H1 (cell line): ENCODE measurements around the gene CREBL2. TPM values are rescaled to one million over a fixed set of nuclear protein-coding genes. Genes with fewer than 3 reads are reported as not detected.

Source experiments
- CTCF ChIA-PET: fragments of 300-600 bp; sonication (Branson Sonifier 250); formaldehyde crosslinking; loops from one replicate; lab custom pipeline; 2021; ENCODE audit not compliant: partially characterized antibody; lab: Charles Lee
- POLR2A ChIA-PET: fragments of 300-600 bp; sonication (Branson Sonifier 250); formaldehyde crosslinking; loops from one replicate; lab custom pipeline; 2021; ENCODE audit warnings: inconsistent platforms; ENCODE audit not compliant: partially characterized antibody; lab: Charles Lee
- DNase-seq, 2 experiments: peaks; one replicate each; pipeline versions ENCODE4 v3.0.0 to v3.0.0-alpha.2; 2010 to 2022; ENCODE audit warnings: low spot score in 2 of 2, low read depth in 1 of 2, mixed read lengths in 1 of 2
- FAIRE-seq: peaks from 2 replicates; lab custom pipeline; 2011; peaks lifted over from hg19 to GRCh38; lab: Jason Lieb, UNC
- H2AFZ ChIP-seq: 2 replicates; pipeline ENCODE4 v1.8.1; 2012; ENCODE audit warnings: low read length, inconsistent platforms
- H2AK5ac ChIP-seq: 2 replicates; pipeline ENCODE4 v1.6.1; 2013; ENCODE audit warnings: low read depth, low read length
- H2BK120ac ChIP-seq: replicated peaks from 2 replicates; pipeline ENCODE3; 2013; ENCODE audit warnings: low read depth, low read length, inconsistent platforms
- H2BK12ac ChIP-seq: 2 replicates; pipeline ENCODE4 v1.6.1; 2013; ENCODE audit warnings: low read depth, low read length
- H2BK15ac ChIP-seq: 2 replicates; pipeline ENCODE4 v1.6.1; 2013; ENCODE audit warnings: low read length
- H2BK20ac ChIP-seq: 2 replicates; pipeline ENCODE4 v1.6.1; 2013; ENCODE audit warnings: low read length
- H2BK5ac ChIP-seq: 2 replicates; pipeline ENCODE4 v1.6.1; 2013; ENCODE audit warnings: low read depth, low read length
- H3K14ac ChIP-seq: 2 replicates; pipeline ENCODE4 v1.6.1; 2013; ENCODE audit warnings: inconsistent platforms; ENCODE audit not compliant: insufficient read length
- H3K18ac ChIP-seq: 2 replicates; pipeline ENCODE4 v1.6.1; 2013; ENCODE audit warnings: low read length; ENCODE audit errors: extremely low read depth
- H3K23ac ChIP-seq: 2 replicates; pipeline ENCODE4 v1.6.1; 2013; ENCODE audit warnings: inconsistent platforms; ENCODE audit not compliant: insufficient read length
- H3K23me2 ChIP-seq: 2 replicates; pipeline ENCODE4 v1.6.1; 2013; ENCODE audit warnings: low read depth, low read length
- H3K27ac ChIP-seq: 2 replicates; pipeline ENCODE4 v1.6.1; 2011; ENCODE audit warnings: low read depth, low read length, inconsistent platforms
- H3K27me3 ChIP-seq, 4 experiments: replicated peaks in 1 of 4; 1 replicate in 1 of 4; 2 replicates in 3 of 4; pipeline versions ENCODE4 v1.6.1 to v1.8.1; 2011 to 2013; ENCODE audit warnings: low read length in 3 of 4, mild to moderate bottlenecking in 3 of 4, inconsistent platforms in 2 of 4, mixed read lengths in 2 of 4, moderate library complexity in 1 of 4; ENCODE audit not compliant: control insufficient read depth in 3 of 4, insufficient read depth in 3 of 4; ENCODE audit errors: extremely low read depth in 1 of 4
- H3K36me3 ChIP-seq, 4 experiments: 2 replicates each; pipeline versions ENCODE4 v1.6.1 to v1.8.1; 2011 to 2013; ENCODE audit warnings: mild to moderate bottlenecking in 4 of 4, low read length in 3 of 4, moderate library complexity in 2 of 4, control low read depth in 1 of 4, inconsistent platforms in 1 of 4; ENCODE audit not compliant: insufficient read depth in 4 of 4, control insufficient read depth in 2 of 4
- H3K4ac ChIP-seq: replicated peaks from 2 replicates; pipeline ENCODE3; 2013; ENCODE audit warnings: low read length, low read depth, mixed read lengths, inconsistent platforms; ENCODE audit not compliant: insufficient read length
- H3K4me1 ChIP-seq, 4 experiments: replicated peaks in 1 of 4; 1 replicate in 1 of 4; 2 replicates in 3 of 4; pipeline versions ENCODE4 v1.6.1 to v1.8.1; 2011 to 2013; ENCODE audit warnings: low read length in 3 of 4, inconsistent platforms in 2 of 4, mixed read lengths in 1 of 4; ENCODE audit not compliant: insufficient read depth in 4 of 4, control insufficient read depth in 3 of 4
- H3K4me2 ChIP-seq, 2 experiments: 2 replicates each; pipeline versions ENCODE4 v1.6.1 to v1.8.1; 2011 to 2013; ENCODE audit warnings: low read depth in 2 of 2, low read length in 2 of 2, control low read depth in 1 of 2, inconsistent platforms in 1 of 2, mild to moderate bottlenecking in 1 of 2; ENCODE audit not compliant: insufficient read depth in 1 of 2
- H3K4me3 ChIP-seq, 4 experiments: fragments of 200-600, 300-600 bp in 1 of 4; sonication (generic), shearing (Covaris generic), sonication (Bioruptor Twin) in 1 of 4; 2 replicates each; pipeline versions ENCODE4 v1.5.1 to v1.8.1; 2011 to 2016; ENCODE audit warnings: low read length in 4 of 4, low read depth in 3 of 4, control low read depth in 2 of 4, inconsistent platforms in 2 of 4, mild to moderate bottlenecking in 2 of 4, mixed read lengths in 1 of 4, moderate library complexity in 1 of 4; ENCODE audit not compliant: insufficient read depth in 2 of 4; ENCODE audit errors: extremely low read depth in 1 of 4
- H3K56ac ChIP-seq: replicated peaks from 2 replicates; pipeline ENCODE3; 2013; ENCODE audit warnings: low read depth, mild to moderate bottlenecking, mixed read lengths, low read length, inconsistent platforms; ENCODE audit not compliant: insufficient read length
- H3K79me1 ChIP-seq: 2 replicates; pipeline ENCODE4 v1.6.1; 2013; ENCODE audit warnings: low read depth, low read length, control low read depth
- H3K79me2 ChIP-seq, 2 experiments: 2 replicates each; pipeline versions ENCODE4 v1.6.1 to v1.8.1; 2012 to 2013; ENCODE audit warnings: low read length in 2 of 2, mild to moderate bottlenecking in 2 of 2, inconsistent platforms in 1 of 2; ENCODE audit not compliant: insufficient read depth in 2 of 2, control insufficient read depth in 1 of 2
- H3K9ac ChIP-seq, 4 experiments: replicated peaks in 1 of 4; 1 replicate in 1 of 4; 2 replicates in 3 of 4; pipeline versions ENCODE4 v1.6.1 to v1.8.1; 2011 to 2013; ENCODE audit warnings: low read depth in 3 of 4, low read length in 3 of 4, control low read depth in 2 of 4, mild to moderate bottlenecking in 2 of 4, moderate library complexity in 2 of 4, inconsistent platforms in 1 of 4; ENCODE audit errors: extremely low read depth in 1 of 4
- H3K9me3 ChIP-seq, 2 experiments: 2 replicates each; pipeline versions ENCODE4 v1.6.1 to v1.8.1; 2012 to 2013; ENCODE audit warnings: mild to moderate bottlenecking in 2 of 2, moderate library complexity in 2 of 2, control low read depth in 1 of 2, inconsistent platforms in 1 of 2, low read depth in 1 of 2, low read length in 1 of 2, mixed read lengths in 1 of 2; ENCODE audit not compliant: insufficient read depth in 2 of 2
- H4K20me1 ChIP-seq, 2 experiments: replicated peaks in 1 of 2; 2 replicates each; pipeline versions ENCODE3 to v1.8.1; 2011 to 2013; ENCODE audit warnings: inconsistent platforms in 2 of 2, low read length in 2 of 2, mild to moderate bottlenecking in 1 of 2; ENCODE audit not compliant: insufficient read depth in 2 of 2, control insufficient read depth in 1 of 2
- H4K5ac ChIP-seq: 2 replicates; pipeline ENCODE4 v1.6.1; 2013; ENCODE audit warnings: low read length, low read depth, mixed read lengths, inconsistent platforms; ENCODE audit not compliant: insufficient read length
- H4K8ac ChIP-seq: 2 replicates; pipeline ENCODE4 v1.8.0; 2013; ENCODE audit warnings: mild to moderate bottlenecking, moderate library complexity, low read length, inconsistent platforms; ENCODE audit not compliant: insufficient read depth; ENCODE audit errors: extremely low read depth
- H4K91ac ChIP-seq: replicated peaks from 2 replicates; pipeline ENCODE3; 2013; ENCODE audit warnings: low read length, mixed read lengths, inconsistent platforms; ENCODE audit not compliant: insufficient read length
- CHD1 ChIP-seq: IDR thresholded peaks from 2 replicates; pipeline ENCODE4 v1.6.1; 2012; ENCODE audit warnings: low read depth, low read length, improper control_type of control experiment
- EGR1 ChIP-seq: IDR thresholded peaks from 2 replicates; pipeline ENCODE4 v1.6.1; 2011; ENCODE audit warnings: low read depth, low read length, borderline replicate concordance
- KDM4A ChIP-seq: IDR thresholded peaks from one replicate; pipeline ENCODE4 v1.7.1; 2012; ENCODE audit warnings: low read depth, mild to moderate bottlenecking, moderate library complexity, low read length, inconsistent platforms; ENCODE audit not compliant: severe bottlenecking
- WGBS, 2 experiments: shearing (Covaris generic) in 1 of 2; methylation state at CpG; one replicate each; pipeline versions ENCODE4 v1.1.6 to v1.1.7; 2013 to 2015; ENCODE audit warnings: low lambda C conversion rate in 2 of 2, mixed read lengths in 2 of 2, inconsistent platforms in 1 of 2, low coverage in 1 of 2, missing lambda C conversion rate in 1 of 2; ENCODE audit not compliant: insufficient replicate concordance in 2 of 2, insufficient coverage in 1 of 2, insufficient read length in 1 of 2; ENCODE audit errors: extremely low coverage in 1 of 2, missing lambda C conversion rate in 1 of 2; 5-methylcytosine and 5-hydroxymethylcytosine counted together
- polyA plus RNA-seq, 7 experiments: library from polyadenylated mRNA; depleted of rRNA in 3 of 7; stranded (reverse) in 5 of 7; unstranded in 2 of 7; fragments of >200 nt in 5 of 7; fragments of 200-250 nt in 2 of 7; gene quantifications; 1 replicate in 5 of 7; 2 replicates in 1 of 7; 4 replicates in 1 of 7; pipeline versions ENCODE4 v1.2.1 to v1.2.3, GENCODE V29; 2011 to 2013; ENCODE audit warnings: missing spikeins in 2 of 7, mixed read lengths in 2 of 7
- total RNA-seq: library from RNA; stranded (reverse); fragmentation: NEBNext Ultra II Directional; extraction: Animal tissue kit (Norgen Biotek cat#: 25700); gene quantifications from 2 replicates; pipeline ENCODE4 v1.2.1, GENCODE V29; 2021

Gene CREBL2
- total and polyA plus RNA-seq, 2 of the 8 experiments (the other 6 are each of a cell fraction or from before 2014, with no cell fraction given), result 9.8 to 18.3 TPM

GRCh38 chr12:12681061-12681765 lies 69.5 kb downstream of the CREBL2 start:
- peak overlapping the region; percentile 52; the same call in 1 of the 2 replicates for H2BK12ac ChIP-seq
- no peak overlapping the region for H3K4me3 ChIP-seq
- no peak overlapping the region for H2BK5ac ChIP-seq
- H3K14ac ChIP-seq, result no peak overlapping the region
- no peak overlapping the region for H2BK15ac ChIP-seq
- no peak overlapping the region for H4K8ac ChIP-seq
- H2AK5ac ChIP-seq, result peak overlapping the region; percentile 10; the same call in 1 of the 2 replicates
- H3K4ac ChIP-seq, result no peak overlapping the region
- H4K91ac ChIP-seq, result no peak overlapping the region
- H3K9me3 ChIP-seq, result no peaks in the 10 kb centered on the region
- DNase-seq (no peak), FAIRE-seq (no peak)
- no peak overlapping the region for H4K5ac ChIP-seq
- no peak overlapping the region for H3K18ac ChIP-seq
- H3K79me2 ChIP-seq, result peaks cover 0 to 35% of the 10 kb centered on the region in 2 experiments; a peak in 2 of 4 replicates
- peak overlapping the region in 1 of 2 experiments; percentile 87; a peak in 1 of 4 replicates for H3K4me2 ChIP-seq
- H3K23ac ChIP-seq, result no peak overlapping the region
- peaks cover 6 to 16% (median 12%) of the 10 kb centered on the region in 4 experiments for H3K4me1 ChIP-seq
- H4K20me1 ChIP-seq, result peaks cover 4 to 12% of the 10 kb centered on the region in 2 experiments
- no peak overlapping the region for H2AFZ ChIP-seq
- ChIA-PET CTCF (interaction anchor here (0.6 to 1.8 kb wide), 6 partner anchors 24 to 69 kb away, joined by 3 to 8 read pairs (median 4); no protein-coding TSS in a partner anchor), POLR2A (interaction anchor here (1.1 to 3.5 kb wide), 6 partner anchors 9 to 415 kb away, joined by 3 to 16 read pairs (median 6); partner anchors contain the start of genes GPR19 and LRP6)
- H3K79me1 ChIP-seq, result peaks cover 5% of the 10 kb centered on the region; the same call in 1 of the 2 replicates
- TF ChIP-seq CHD1, result no peak
- TF ChIP-seq EGR1, result no peak
- no peak for TF ChIP-seq KDM4A
- H3K9ac ChIP-seq, result no peak overlapping the region
- peaks cover 6 to 20% (median 19%) of the 10 kb centered on the region in 4 experiments; a peak in 5 of 7 replicates for H3K27me3 ChIP-seq
- no peak overlapping the region for H2BK20ac ChIP-seq
- peaks cover 0 to 4% (median 0%) of the 10 kb centered on the region in 4 experiments; a peak in 2 of 8 replicates for H3K36me3 ChIP-seq
- H3K23me2 ChIP-seq, result no peaks in the 10 kb centered on the region; the same call in 1 of the 2 replicates
- no peak overlapping the region for H2BK120ac ChIP-seq
- WGBS, 2 experiments, result 92% methylated on average over 5 of the region's 5 CpGs; no CpG with 5 or more reads in 1 of the 2 experiments
- no peak overlapping the region for H3K56ac ChIP-seq
- H3K27ac ChIP-seq, result no peak overlapping the region
